Sigmoid colon (tissue), 3 donors: ENCODE measurements around the gene COMMD7.

ENCODE experiments used
- POLR2A ChIP-seq, 2 donors: fragments of 450-650 bp; IDR thresholded peaks; one replicate each; pipeline ENCODE4 v1.6.1; 2016; ENCODE audit warnings: antibody characterized with exemption in 2 of 2, mild to moderate bottlenecking in 2 of 2, moderate library complexity in 2 of 2
- TF ChIP-seq, protein P1 (sequence below), 4 experiments: fragments of 450-650 bp in 3 of 4; fragments of 200-600 bp in 1 of 4; IDR thresholded peaks; one replicate each; pipeline ENCODE4 v1.5.1; 2016 to 2019; ENCODE audit warnings: antibody characterized with exemption in 4 of 4, mild to moderate bottlenecking in 3 of 4, moderate library complexity in 2 of 4

- TF ChIP-seq POLR2A (IDR thresholded peaks at IDR 0.05) = no peak
- TF ChIP-seq, protein P1, sequence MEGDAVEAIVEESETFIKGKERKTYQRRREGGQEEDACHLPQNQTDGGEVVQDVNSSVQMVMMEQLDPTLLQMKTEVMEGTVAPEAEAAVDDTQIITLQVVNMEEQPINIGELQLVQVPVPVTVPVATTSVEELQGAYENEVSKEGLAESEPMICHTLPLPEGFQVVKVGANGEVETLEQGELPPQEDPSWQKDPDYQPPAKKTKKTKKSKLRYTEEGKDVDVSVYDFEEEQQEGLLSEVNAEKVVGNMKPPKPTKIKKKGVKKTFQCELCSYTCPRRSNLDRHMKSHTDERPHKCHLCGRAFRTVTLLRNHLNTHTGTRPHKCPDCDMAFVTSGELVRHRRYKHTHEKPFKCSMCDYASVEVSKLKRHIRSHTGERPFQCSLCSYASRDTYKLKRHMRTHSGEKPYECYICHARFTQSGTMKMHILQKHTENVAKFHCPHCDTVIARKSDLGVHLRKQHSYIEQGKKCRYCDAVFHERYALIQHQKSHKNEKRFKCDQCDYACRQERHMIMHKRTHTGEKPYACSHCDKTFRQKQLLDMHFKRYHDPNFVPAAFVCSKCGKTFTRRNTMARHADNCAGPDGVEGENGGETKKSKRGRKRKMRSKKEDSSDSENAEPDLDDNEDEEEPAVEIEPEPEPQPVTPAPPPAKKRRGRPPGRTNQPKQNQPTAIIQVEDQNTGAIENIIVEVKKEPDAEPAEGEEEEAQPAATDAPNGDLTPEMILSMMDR (IDR thresholded peaks at IDR 0.05) = no peak
Measured at GRCh38 chr20:32678948-32679347, 64.3 kb downstream of the COMMD7 start.
